B cell (primary cell): ENCODE data around the gene ZBP1. TPM values are rescaled to one million over a fixed set of nuclear protein-coding genes. Genes with fewer than 3 reads are reported as not detected.

ENCODE experiments used
- ATAC-seq: fragments of 200-7000 bp; cut with Tn5 transposase; one replicate; pipeline ENCODE4 v1.10.0; 2021; ENCODE audit warnings: low read depth, mild to moderate bottlenecking, moderate number of reproducible peaks, moderate library complexity
- CTCF ChIA-PET: fragments of 350-600 bp; sonication (Branson Sonifier 250); formaldehyde crosslinking; loops from one replicate; lab custom pipeline; 2021; ENCODE audit warnings: antibody characterized with exemption, inconsistent platforms; lab: Charles Lee
- POLR2A ChIA-PET: fragments of 350-600 bp; sonication (Branson Sonifier 250); formaldehyde crosslinking; loops from one replicate; lab custom pipeline; 2021; ENCODE audit warnings: antibody characterized with exemption; lab: Charles Lee
- DNase-seq: peaks from one replicate; pipeline ENCODE4 v3.0.0; 2013
- H2AFZ ChIP-seq: 2 replicates; pipeline ENCODE4 v1.6.1; 2012; ENCODE audit warnings: mild to moderate bottlenecking, low read depth, low read length; ENCODE audit not compliant: insufficient read depth, poor library complexity, severe bottlenecking
- H3K27ac ChIP-seq, 2 donors: 1 replicate in 1 of 2; 2 replicates in 1 of 2; pipeline ENCODE4 v1.5.1; 2012 to 2013; ENCODE audit warnings: low read length in 2 of 2, mild to moderate bottlenecking in 2 of 2, moderate library complexity in 1 of 2
- H3K27me3 ChIP-seq, 4 experiments: fragments of 200-600 bp in 1 of 4; sonication (generic) in 1 of 4; replicated peaks in 1 of 4; 1 replicate in 2 of 4; 2 replicates in 2 of 4; pipeline versions ENCODE4 v1.6.1 to v1.7.0; 2013 to 2016; ENCODE audit warnings: low read length in 3 of 4, mild to moderate bottlenecking in 2 of 4, mixed read lengths in 1 of 4, moderate library complexity in 1 of 4; ENCODE audit not compliant: insufficient read depth in 4 of 4, control insufficient read depth in 3 of 4; ENCODE audit errors: control extremely low read depth in 1 of 4
- H3K36me3 ChIP-seq, 2 experiments: replicated peaks in 1 of 2; 1 replicate in 1 of 2; 2 replicates in 1 of 2; pipeline versions ENCODE4 v1.6.1 to v1.7.1; 2013; ENCODE audit warnings: low read length in 1 of 2; ENCODE audit not compliant: insufficient read depth in 2 of 2, control insufficient read depth in 1 of 2; ENCODE audit errors: control extremely low read depth in 1 of 2, extremely low read depth in 1 of 2
- H3K4me1 ChIP-seq, 2 donors: fragments of 200-600 bp in 1 of 2; sonication (generic) in 1 of 2; 1 replicate in 1 of 2; 2 replicates in 1 of 2; pipeline versions ENCODE4 v1.5.1 to v1.6.1; 2013 to 2017; ENCODE audit warnings: low read length in 2 of 2; ENCODE audit not compliant: control insufficient read depth in 2 of 2, insufficient read depth in 2 of 2
- H3K4me2 ChIP-seq: replicated peaks from 2 replicates; pipeline ENCODE3; 2012; ENCODE audit warnings: mild to moderate bottlenecking, low read depth, low read length; ENCODE audit not compliant: poor library complexity, severe bottlenecking
- H3K4me3 ChIP-seq, 5 experiments: fragments of 200-600 bp in 1 of 5; sonication (generic) in 1 of 5; 1 replicate in 3 of 5; 2 replicates in 2 of 5; pipeline versions ENCODE4 v1.5.1 to v1.7.0; 2011 to 2016; ENCODE audit warnings: low read length in 4 of 5, mild to moderate bottlenecking in 4 of 5, low read depth in 2 of 5, control low read depth in 1 of 5, moderate library complexity in 1 of 5; ENCODE audit not compliant: insufficient read depth in 1 of 5; ENCODE audit errors: control extremely low read depth in 1 of 5, extremely low read depth in 1 of 5
- H3K79me2 ChIP-seq: fragments of 200-600 bp; sonication (generic); one replicate; pipeline ENCODE4 v1.6.0; 2016; ENCODE audit warnings: low read length; ENCODE audit not compliant: control insufficient read depth, insufficient read depth
- H3K9ac ChIP-seq: fragments of 200-600 bp; sonication (generic); 2 replicates; pipeline ENCODE4 v1.6.1; 2017; ENCODE audit warnings: mild to moderate bottlenecking, low read length, moderate library complexity
- H3K9me3 ChIP-seq, 3 donors: one replicate each; pipeline versions ENCODE4 v1.6.1 to v1.7.1; 2013; ENCODE audit warnings: low read length in 2 of 3; ENCODE audit not compliant: control insufficient read depth in 2 of 3, insufficient read depth in 1 of 3; ENCODE audit errors: control extremely low read depth in 1 of 3
- H4K20me1 ChIP-seq: 2 replicates; pipeline ENCODE4 v1.6.0; 2012; ENCODE audit warnings: mild to moderate bottlenecking, low read length; ENCODE audit not compliant: insufficient read depth, control insufficient read depth, poor library complexity, severe bottlenecking
- H3K27ac Mint-ChIP-seq: one replicate; pipeline ENCODE4 v1.8.0; 2021; ENCODE audit warnings: mixed read lengths
- H3K27me3 Mint-ChIP-seq: one replicate; pipeline ENCODE4 v1.8.0; 2021; ENCODE audit warnings: mixed read lengths
- H3K4me1 Mint-ChIP-seq: one replicate; pipeline ENCODE4 v1.8.0; 2021; ENCODE audit warnings: mixed read lengths
- H3K4me3 Mint-ChIP-seq: one replicate; pipeline ENCODE4 v1.8.0; 2021; ENCODE audit warnings: mixed read lengths
- H3K9me3 Mint-ChIP-seq: one replicate; pipeline ENCODE4 v1.8.0; 2022; ENCODE audit warnings: mixed read lengths; ENCODE audit not compliant: insufficient read depth
- EZH2 ChIP-seq: IDR thresholded peaks from 2 replicates; pipeline ENCODE4 v1.6.1; 2012; ENCODE audit warnings: borderline replicate concordance, low read depth, mild to moderate bottlenecking, moderate library complexity, low read length; ENCODE audit not compliant: insufficient read depth, poor library complexity, severe bottlenecking
- WGBS: methylation state at CpG from one replicate; pipeline ENCODE4 v1.1.5; 2013; ENCODE audit warnings: missing lambda C conversion rate; ENCODE audit not compliant: insufficient coverage; 5-methylcytosine and 5-hydroxymethylcytosine counted together
- intact Hi-C: fragments of 100-400 bp; cut with micrococcal nuclease; formaldehyde crosslinking; loops from one replicate; pipeline ENCODE4 v1.10.0; 2022
- polyA plus RNA-seq: library from polyadenylated mRNA; depleted of rRNA; stranded (reverse); fragments of >200 nt; gene quantifications from 2 replicates; pipeline ENCODE4 v1.2.3, GENCODE V29; 2012
- total RNA-seq, 2 donors: library from RNA; stranded (reverse); fragments of 120-200 nt in 1 of 2; gene quantifications; 1 replicate in 1 of 2; 2 replicates in 1 of 2; pipeline versions ENCODE4 v1.2.3 to v1.2.4, GENCODE V29; 2013 to 2022
- TF ChIP-seq, protein P1 (sequence below): fragments of 200-600 bp; IDR thresholded peaks from one replicate; pipeline ENCODE4 v1.8.0; 2022; ENCODE audit warnings: antibody characterized with exemption, mild to moderate bottlenecking

ZBP1 gene
- total and polyA plus RNA-seq, 2 donors (not counting 1 experiment from before 2014, with no cell fraction given), result 29.9 to 69.2 TPM

DNA sequence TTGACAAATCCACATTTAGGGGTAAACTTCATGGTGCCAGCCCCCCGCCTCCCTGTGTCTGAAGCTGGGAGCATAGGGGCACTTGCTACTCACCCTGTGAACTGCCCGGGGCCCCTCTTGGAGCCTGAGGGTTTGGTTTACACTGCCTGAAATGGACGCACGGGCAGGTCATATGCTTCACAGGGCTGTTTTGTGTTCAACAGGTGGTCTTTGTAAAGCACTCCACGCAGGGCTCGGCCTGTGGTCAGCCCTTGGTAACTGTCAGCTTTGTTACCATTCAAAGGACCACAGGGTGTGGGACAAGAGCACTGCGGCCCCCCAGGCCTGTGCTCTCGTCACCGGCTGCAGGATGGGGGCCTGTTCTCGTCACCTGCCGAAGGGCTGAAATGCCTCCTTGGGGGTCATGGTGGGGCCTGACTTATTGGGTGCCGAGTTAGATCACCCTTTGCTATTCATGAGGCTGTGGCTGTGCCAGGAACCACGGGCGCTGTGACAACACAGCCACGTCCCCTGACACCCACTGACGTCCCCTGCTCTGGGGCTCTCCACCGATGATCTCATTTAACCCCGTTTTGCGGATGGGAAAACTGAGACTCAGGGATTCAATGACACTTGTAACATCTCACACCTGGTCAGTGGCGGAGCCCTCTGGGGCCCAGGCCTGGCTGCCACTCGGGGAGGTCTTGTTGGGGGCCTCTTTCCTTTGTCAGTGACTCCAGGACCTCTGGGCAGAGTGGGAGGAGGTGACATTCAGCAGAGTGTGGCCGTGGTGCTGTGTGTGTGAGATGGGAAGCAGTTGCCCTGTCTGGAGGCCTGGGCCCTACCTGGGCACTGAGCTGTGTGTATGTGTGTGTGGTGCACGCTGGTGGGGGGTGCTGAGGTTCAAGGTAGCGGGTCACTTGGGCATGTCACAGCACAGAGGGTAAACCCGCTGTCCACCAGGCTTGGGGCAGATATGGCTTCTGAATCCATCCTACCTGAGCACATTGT lies 24.9 kb downstream of the ZBP1 start:
- Histone ChIP-seq H3K27ac (no peak overlapping the region), H3K4me3 (no peak overlapping the region), H3K4me1 (peaks cover 10 to 26% of the 10 kb centered on the region in 2 donors), H3K9me3 (peaks cover 0 to 2% (median 0%) of the 10 kb centered on the region in 3 donors), H3K4me2 (no peak overlapping the region), H3K36me3 (no peaks in the 10 kb centered on the region), H3K9ac (no peak overlapping the region), H2AFZ (no peak overlapping the region), H3K79me2 (no peaks in the 10 kb centered on the region), H3K27me3 (peaks cover 0 to 4% (median under 1%) of the 10 kb centered on the region in 4 experiments), H4K20me1 (no peaks in the 10 kb centered on the region)
- Mint-ChIP-seq H3K9me3 (no peaks in the 10 kb centered on the region), H3K4me3 (no peak overlapping the region), H3K4me1 (peaks cover 18% of the 10 kb centered on the region), H3K27ac (peak overlapping the region; percentile 75), H3K27me3 (peaks cover 6% of the 10 kb centered on the region)
- POLR2A ChIA-PET, result interaction anchor here (0.8 kb wide), 1 partner anchor 35 kb away, joined by 3 read pairs; no protein-coding TSS in a partner anchor
- DNase-seq, result peak; percentile 29
- WGBS, result 91% methylated on average over 25 of the region's 25 CpGs
- intact Hi-C loops, result no loop called here
- no peak for TF ChIP-seq EZH2
- TF ChIP-seq, protein P1, sequence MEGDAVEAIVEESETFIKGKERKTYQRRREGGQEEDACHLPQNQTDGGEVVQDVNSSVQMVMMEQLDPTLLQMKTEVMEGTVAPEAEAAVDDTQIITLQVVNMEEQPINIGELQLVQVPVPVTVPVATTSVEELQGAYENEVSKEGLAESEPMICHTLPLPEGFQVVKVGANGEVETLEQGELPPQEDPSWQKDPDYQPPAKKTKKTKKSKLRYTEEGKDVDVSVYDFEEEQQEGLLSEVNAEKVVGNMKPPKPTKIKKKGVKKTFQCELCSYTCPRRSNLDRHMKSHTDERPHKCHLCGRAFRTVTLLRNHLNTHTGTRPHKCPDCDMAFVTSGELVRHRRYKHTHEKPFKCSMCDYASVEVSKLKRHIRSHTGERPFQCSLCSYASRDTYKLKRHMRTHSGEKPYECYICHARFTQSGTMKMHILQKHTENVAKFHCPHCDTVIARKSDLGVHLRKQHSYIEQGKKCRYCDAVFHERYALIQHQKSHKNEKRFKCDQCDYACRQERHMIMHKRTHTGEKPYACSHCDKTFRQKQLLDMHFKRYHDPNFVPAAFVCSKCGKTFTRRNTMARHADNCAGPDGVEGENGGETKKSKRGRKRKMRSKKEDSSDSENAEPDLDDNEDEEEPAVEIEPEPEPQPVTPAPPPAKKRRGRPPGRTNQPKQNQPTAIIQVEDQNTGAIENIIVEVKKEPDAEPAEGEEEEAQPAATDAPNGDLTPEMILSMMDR, result no peak
- ATAC-seq, result no peak
- CTCF ChIA-PET, result interaction anchor here (0.5 to 11.4 kb wide), 58 partner anchors 9 to 1045 kb away, joined by 3 to 131 read pairs (median 4); partner anchors contain the start of gene ZBP1
